Stimulated activated effector memory CD8-positive, alpha-beta T cell treated with anti-CD3 and anti-CD28 coated beads, Interleukin-12 subunit alpha, Interleukin-12 subunit beta, amount 100 ng/mL, for 72 hours (primary cell): ENCODE results near the gene F8A3.
"Not testable (repeated sequence)": the region's sequence is repeated elsewhere in the genome, so short reads cannot be mapped to it uniquely, and the experiment has no call there.

ENCODE experiments used
- ATAC-seq: fragments of 150-1000 bp; cut with Tn5 transposase; 2 replicates; pipeline ENCODE4 v1.10.0; 2021
- DNase-seq, 2 donors: peaks; one replicate each; pipeline ENCODE4 v3.0.0; 2021 to 2022; ENCODE audit warnings: low spot score in 2 of 2
- H3K27ac Mint-ChIP-seq: one replicate; pipeline ENCODE4 v1.8.0; 2022; ENCODE audit warnings: mild to moderate bottlenecking, mixed read lengths
- H3K36me3 Mint-ChIP-seq: one replicate; pipeline ENCODE4 v1.8.0; 2022; ENCODE audit warnings: mild to moderate bottlenecking, mixed read lengths
- H3K4me1 Mint-ChIP-seq: one replicate; pipeline ENCODE4 v1.8.0; 2022; ENCODE audit warnings: mixed read lengths
- H3K4me3 Mint-ChIP-seq: one replicate; pipeline ENCODE4 v1.8.0; 2022; ENCODE audit warnings: mild to moderate bottlenecking, mixed read lengths
- H3K9me3 Mint-ChIP-seq: one replicate; pipeline ENCODE4 v1.8.0; 2022; ENCODE audit warnings: mixed read lengths

The F8A3 gene

DNA sequence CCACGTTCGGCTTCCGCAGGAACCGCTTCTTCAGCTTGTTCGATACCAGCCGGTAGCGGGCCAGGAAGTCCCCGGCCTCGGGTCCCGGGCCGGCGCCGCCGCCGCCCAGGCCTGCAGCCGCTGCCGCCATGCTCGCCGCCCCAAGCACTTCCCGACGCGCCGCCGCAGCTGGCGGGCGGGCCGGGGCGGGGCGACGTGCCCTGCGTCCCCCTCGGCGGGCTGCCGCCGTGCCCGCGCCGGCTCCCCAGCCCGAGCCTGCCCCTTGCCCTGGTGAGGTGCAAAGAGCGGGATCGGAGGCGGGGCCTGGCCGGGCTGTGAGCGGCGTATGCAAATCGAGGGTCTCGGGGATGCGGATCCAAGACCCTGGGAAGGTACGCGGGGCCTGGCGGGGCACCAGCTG, at the start of gene F8A3:
Gene F8A3, minus strand, starts transcription at position 150 of the 400 bp plus-strand sequence. Its CDS starts 20 bp downstream, at position 130.
- H3K9me3 Mint-ChIP-seq, H3K36me3 Mint-ChIP-seq, DNase-seq, H3K4me1 Mint-ChIP-seq, H3K4me3 Mint-ChIP-seq, H3K27ac Mint-ChIP-seq: not testable (repeated sequence)
- ATAC-seq: peak; percentile 82

DNA sequence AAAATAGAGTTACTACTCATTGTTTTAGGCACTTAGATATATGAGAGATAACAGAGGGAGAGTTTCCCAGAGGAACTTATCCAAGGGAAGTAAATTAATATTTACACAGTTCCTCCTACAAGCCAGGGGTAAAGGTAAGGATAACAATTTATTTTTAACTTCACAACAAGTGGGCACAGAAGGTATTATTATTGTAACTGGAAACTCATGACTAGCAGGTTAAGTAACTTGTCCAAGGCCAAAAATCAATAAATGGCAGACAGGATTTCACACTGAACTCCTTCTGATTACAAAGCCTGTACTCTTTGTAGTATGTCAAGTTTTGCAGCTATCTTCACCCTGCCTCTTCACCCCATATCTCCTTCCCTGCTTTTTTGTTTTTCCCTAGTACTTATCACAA, 46.9 kb upstream of the F8A3 start:
- DNase-seq (no peak), ATAC-seq (no peak)
- no peaks in the 10 kb centered on the region for H3K4me1 Mint-ChIP-seq
- H3K27ac Mint-ChIP-seq: no peak overlapping the region
- no peaks in the 10 kb centered on the region for H3K9me3 Mint-ChIP-seq
- peaks cover 13% of the 10 kb centered on the region for H3K36me3 Mint-ChIP-seq
- no peak overlapping the region for H3K4me3 Mint-ChIP-seq

DNA sequence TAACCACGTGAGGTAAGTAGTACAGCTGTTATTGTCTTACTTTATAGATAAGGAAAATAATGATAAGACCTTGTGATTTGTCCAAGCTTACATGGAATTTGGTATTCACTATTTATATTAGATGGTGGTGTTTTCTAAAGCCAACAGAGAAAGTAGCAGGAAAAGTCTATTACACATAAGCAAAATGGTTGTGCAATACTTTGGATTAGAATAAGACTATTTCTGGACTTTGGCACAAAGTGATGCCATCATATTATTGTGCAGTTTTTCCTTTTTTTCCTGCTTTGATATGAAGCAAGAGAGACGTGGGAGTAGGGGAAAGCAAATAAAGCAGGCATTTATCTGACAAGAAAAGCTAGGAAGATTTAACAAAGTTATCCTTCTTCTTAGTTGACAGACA, 36.7 kb upstream of the F8A3 start:
- not testable (repeated sequence) for ATAC-seq, DNase-seq

DNA sequence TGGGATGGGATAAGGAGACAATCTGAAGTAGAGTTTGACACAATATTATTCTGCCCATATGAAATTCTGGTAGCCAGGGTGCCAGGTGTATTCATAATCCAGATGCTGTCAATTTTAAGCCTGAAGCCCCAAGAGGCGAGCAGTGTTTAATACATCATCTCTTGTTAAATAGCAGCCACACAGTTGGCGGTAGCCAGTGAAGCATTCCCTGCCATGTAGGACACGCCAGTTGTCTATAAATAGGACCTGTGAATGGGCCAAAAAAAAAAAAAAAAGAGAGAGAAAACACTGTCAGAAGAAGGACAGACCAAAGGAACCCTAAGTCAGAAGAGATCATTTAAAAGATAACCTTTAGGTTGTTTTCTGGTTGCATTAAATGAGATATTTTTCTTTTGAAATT, 33.0 kb upstream of the F8A3 start:
- H3K4me1 Mint-ChIP-seq, DNase-seq, H3K36me3 Mint-ChIP-seq, ATAC-seq, H3K4me3 Mint-ChIP-seq, H3K27ac Mint-ChIP-seq, H3K9me3 Mint-ChIP-seq: not testable (repeated sequence)

More for the DNA sequence above, 36.7 kb upstream of the F8A3 start:
- H3K36me3 Mint-ChIP-seq, H3K4me3 Mint-ChIP-seq, H3K27ac Mint-ChIP-seq, H3K4me1 Mint-ChIP-seq, H3K9me3 Mint-ChIP-seq: not testable (repeated sequence)

DNA sequence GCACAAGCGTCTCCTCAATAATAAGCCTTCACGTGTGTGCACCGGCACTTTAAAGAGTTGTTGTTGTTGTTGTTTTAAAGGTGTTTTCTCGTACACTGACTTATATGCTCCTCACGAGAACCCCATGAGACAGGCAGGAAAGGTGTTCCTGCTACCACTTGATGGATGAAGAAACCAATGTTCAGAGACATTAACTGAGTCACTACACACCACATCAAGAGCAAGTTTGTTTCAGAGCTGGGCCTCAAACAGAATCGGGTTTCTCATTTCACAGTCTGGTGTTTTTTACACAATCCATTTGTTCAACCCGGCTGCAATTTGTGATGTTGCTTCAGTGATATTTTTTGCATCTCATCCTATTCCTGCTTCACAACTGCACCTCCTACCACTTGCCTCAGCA, 18.7 kb upstream of the F8A3 start:
- H3K36me3 Mint-ChIP-seq, H3K9me3 Mint-ChIP-seq, H3K4me3 Mint-ChIP-seq, H3K4me1 Mint-ChIP-seq, ATAC-seq, H3K27ac Mint-ChIP-seq, DNase-seq: not testable (repeated sequence)

DNA sequence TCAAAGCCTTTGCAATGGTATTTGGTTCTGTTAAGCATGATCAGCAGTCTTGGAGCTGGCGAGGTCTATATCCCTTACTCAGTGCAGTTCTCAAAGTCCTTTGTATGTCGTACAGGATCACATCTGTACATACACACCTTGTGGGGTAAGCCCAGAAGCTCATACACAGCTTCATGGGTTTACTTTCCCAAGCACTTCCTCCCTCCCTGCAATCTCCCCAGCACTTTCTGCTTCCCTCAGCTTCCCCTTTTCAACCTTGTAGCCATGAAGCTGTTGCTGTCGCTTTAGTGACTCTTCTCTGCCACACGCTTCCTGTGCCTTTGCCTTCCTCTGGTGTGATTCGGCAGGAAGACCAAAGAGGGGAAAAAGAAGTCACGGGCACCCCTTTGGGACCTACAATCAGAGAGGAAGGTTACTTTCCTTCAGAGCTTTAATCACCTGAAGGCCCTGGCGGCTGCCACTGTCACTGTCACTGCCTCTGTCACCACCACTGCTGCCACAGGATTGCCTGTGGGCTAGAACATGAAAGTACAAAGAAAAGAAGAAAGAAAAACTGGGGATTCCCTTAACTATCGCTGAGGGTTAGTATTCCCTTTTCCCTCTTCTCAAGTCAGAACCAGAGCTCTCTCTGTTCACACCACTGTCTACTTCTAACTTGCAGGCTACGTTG, 8.0 kb upstream of the F8A3 start:
- not testable (repeated sequence) for H3K36me3 Mint-ChIP-seq, H3K27ac Mint-ChIP-seq
- peak; percentile 61 for ATAC-seq

DNA sequence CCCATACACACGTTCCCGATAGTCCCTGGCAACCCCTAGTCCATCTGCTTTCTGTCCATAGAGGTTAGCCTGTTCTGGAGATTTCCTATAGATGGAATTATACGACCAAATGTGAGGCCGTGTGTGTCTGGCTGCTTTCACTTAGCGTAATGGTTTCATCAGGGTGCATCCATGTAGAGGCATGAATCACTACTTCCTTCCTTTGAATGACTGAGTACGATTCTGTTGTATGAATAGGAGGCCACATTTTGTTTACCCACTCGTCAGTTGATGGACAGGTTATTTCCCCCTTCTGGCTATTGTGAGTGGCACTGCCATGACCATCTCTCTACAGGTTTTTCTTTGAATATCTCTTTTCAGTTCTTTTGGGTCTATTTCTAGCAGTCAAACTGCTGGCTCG, 2.1 kb upstream of the F8A3 start:
- H3K9me3 Mint-ChIP-seq, H3K4me3 Mint-ChIP-seq, H3K4me1 Mint-ChIP-seq, H3K27ac Mint-ChIP-seq, DNase-seq, H3K36me3 Mint-ChIP-seq: not testable (repeated sequence)
- ATAC-seq: peak; percentile 81

More for the DNA sequence above, 8.0 kb upstream of the F8A3 start:
- not testable (repeated sequence) for H3K9me3 Mint-ChIP-seq, DNase-seq, H3K4me1 Mint-ChIP-seq, H3K4me3 Mint-ChIP-seq

DNA sequence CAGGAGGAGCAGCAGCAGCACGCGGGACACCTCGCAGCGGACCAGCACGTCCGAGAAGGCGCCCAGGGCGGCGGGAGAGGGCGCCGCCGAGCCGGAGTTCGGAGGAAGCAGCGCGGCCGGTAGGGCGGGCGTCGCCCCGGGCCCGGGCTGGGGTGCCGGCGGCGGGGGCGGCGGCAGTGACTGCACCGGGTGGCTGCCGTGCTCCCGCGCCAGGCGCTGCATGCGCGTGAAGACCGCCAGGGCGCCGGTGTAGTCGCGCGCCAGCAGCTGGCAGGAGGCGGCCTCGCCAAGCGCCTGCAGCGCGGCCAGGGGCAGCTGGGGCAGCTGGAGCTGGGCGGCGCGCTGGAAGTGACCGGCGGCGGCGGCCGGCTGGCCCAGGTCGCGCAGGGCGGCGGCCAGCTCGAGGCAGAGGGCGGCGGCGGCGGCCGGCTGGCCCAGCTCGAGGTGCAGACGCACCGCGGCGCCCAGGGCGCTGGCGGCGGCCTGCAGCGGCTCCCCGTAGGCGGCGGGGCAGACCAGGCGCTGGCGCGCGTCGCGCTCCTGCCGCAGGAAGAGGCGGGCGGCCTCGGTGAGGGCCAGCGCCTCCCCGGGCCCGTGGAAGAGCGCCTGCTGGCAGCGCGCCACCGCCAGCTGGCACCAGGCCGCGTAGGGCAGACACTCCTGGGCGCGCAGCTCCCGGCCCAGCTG, 516 bp downstream of the F8A3 start:
- not testable (repeated sequence) for H3K27ac Mint-ChIP-seq, DNase-seq, H3K4me1 Mint-ChIP-seq, H3K9me3 Mint-ChIP-seq, H3K4me3 Mint-ChIP-seq, H3K36me3 Mint-ChIP-seq
- peak; percentile 74 for ATAC-seq

DNA sequence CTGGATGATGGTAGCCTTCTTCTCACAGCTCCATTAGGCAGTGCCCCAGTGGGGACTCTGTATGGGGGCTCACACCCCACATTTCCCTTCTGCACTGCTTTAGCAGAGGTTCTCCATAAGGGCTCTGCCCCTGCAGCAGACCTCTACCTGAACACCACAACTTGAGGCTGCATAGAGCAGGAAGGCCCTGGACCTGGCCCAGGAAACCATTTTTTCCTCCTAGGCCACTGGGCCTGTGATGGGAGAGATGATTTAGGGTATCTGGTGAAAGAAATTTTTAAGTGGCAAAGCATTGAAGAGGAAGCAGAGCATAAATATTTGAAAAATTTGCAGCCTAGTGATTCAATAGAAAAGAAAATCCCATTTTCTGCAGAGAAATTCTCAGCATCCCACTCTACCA, 17.3 kb downstream of the F8A3 start:
- Mint-ChIP-seq H3K36me3 (no peaks in the 10 kb centered on the region), H3K4me3 (no peak overlapping the region), H3K4me1 (no peaks in the 10 kb centered on the region), H3K27ac (no peak overlapping the region), H3K9me3 (peaks cover 10% of the 10 kb centered on the region)
- DNase-seq (no peak), ATAC-seq (no peak)

DNA sequence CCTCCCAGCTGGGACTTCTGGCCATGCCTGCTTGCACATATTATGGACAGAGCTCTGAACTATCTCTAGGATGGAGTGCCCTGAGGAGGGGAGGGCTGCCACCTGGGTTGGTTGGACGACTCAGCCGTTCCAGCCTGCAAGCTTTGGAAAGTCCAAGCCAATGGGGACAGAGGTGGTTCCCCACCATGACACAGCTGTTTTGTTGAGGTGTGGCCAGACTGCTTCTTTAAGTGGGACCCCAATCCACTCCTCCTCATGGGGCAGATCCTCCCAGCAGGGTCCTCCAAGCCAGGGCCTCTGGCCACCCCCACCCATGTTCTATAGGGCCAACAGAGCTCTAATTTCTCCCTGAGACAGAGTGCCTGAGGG, 22.7 kb downstream of the F8A3 start:
- H3K4me1 Mint-ChIP-seq: no peaks in the 10 kb centered on the region
- no peaks in the 10 kb centered on the region for H3K36me3 Mint-ChIP-seq
- DNase-seq (no peak), ATAC-seq (no peak)
- H3K4me3 Mint-ChIP-seq: no peak overlapping the region
- no peaks in the 10 kb centered on the region for H3K9me3 Mint-ChIP-seq
- H3K27ac Mint-ChIP-seq: no peak overlapping the region

DNA sequence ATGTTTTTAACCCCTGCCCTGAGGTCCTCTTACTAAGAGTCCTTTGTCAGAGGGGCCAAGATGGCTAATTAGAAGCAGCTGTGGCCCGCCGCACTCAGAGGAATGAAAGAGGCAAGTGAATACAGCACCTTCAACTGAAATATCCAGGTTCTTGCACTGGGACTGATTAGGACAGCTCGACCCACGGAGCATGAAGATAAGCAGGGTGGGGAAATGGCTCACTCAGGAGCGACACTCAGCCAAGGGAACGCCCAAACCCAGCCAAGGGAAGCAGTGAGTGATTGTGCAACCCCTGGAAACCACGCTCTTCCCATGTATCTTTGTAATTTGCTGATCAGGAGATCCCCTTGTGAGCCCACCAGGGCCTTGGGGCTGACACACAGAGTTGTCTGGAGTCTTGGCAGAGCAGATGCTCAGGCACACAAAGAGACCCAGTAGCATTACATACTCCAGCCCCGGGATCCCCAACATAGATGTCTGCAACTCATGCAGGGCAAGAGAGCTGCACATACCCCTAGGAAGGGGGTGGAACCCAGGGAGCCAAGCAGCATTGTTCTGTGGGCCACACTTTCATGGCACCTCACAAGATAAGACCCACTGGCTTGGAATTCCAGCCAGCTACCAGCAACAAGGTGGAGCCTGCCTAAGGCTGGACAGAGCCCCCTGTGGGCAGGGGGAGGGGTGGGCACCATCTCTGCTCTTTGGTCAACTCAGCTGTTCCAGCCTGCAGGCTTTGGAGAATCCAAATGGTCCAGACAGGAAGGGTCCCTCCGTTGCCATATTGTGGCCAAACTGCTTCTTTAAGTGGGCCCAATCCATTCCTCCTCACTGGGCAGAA, 23.3 kb downstream of the F8A3 start:
- Mint-ChIP-seq H3K4me3 (no peak overlapping the region), H3K4me1 (no peaks in the 10 kb centered on the region), H3K9me3 (no peaks in the 10 kb centered on the region), H3K36me3 (no peaks in the 10 kb centered on the region), H3K27ac (no peak overlapping the region)
- DNase-seq (no peak), ATAC-seq (no peak)

DNA sequence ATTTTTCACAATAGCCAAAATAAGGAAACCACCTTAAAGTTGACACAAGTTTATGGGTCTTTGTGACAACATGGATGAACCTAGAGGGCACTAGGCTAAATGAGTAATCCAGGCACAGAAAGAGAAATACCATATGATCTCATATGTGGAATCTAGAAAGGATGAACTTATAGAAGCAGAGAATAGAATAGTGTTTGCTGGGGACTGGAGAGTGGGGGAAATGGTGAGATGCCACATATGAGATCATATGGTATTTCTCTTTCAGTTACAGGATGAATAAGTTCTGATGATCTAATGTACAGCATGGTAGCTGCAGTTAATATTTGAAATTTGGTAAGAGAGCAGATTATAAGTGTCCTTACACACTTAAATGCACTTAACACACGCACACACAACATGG, 40.7 kb downstream of the F8A3 start:
- Mint-ChIP-seq H3K9me3 (no peaks in the 10 kb centered on the region), H3K4me1 (no peaks in the 10 kb centered on the region), H3K36me3 (no peaks in the 10 kb centered on the region), H3K4me3 (no peak overlapping the region), H3K27ac (no peak overlapping the region)
- ATAC-seq (peak; percentile 89), DNase-seq (no peak)
